ENCODE measurements around the gene ITGB6. TPM values are rescaled to one million over a fixed set of nuclear protein-coding genes. Genes with fewer than 3 reads are reported as not detected.
A peak's percentile ranks its signal among the peaks of the same experiment; 100 is the strongest.

The ITGB6 gene
- total and polyA plus RNA-seq, 2 of the 8 experiments (the other 6 are each of a cell fraction or from before 2014, with no cell fraction given) = not detected

GRCh38 chr2:160139991-160140390, 60.1 kb downstream of the ITGB6 start:
- H2BK120ac ChIP-seq (replicated peaks; ENCODE audit: low read depth, low read length) = no peak overlapping the region
- H3K4me3 ChIP-seq (ENCODE audit: extremely low read depth in 1 of 4, insufficient read depth in 2 of 4, low read depth in 3 of 4, low read length in 4 of 4) = no peak overlapping the region
- H3K4me1 ChIP-seq (replicated peaks in 1 of 4; ENCODE audit: control insufficient read depth in 3 of 4, insufficient read depth in 4 of 4, low read length in 3 of 4) = no peaks in the 10 kb centered on the region
- H3K14ac ChIP-seq (ENCODE audit: insufficient read length) = no peak overlapping the region
- no peak overlapping the region for H2BK12ac ChIP-seq (ENCODE audit: low read depth, low read length)
- H3K56ac ChIP-seq (replicated peaks; ENCODE audit: insufficient read length, low read depth, low read length) = no peak overlapping the region
- no peak overlapping the region for H3K23ac ChIP-seq (ENCODE audit: insufficient read length)
- H3K27ac ChIP-seq (ENCODE audit: low read depth, low read length) = no peak overlapping the region
- H3K4me2 ChIP-seq (ENCODE audit: insufficient read depth in 1 of 2, low read depth in 2 of 2, low read length in 2 of 2) = no peak overlapping the region
- H3K9ac ChIP-seq (replicated peaks in 1 of 4; ENCODE audit: extremely low read depth in 1 of 4, low read depth in 3 of 4, low read length in 3 of 4) = no peak overlapping the region
- no peaks in the 10 kb centered on the region for H3K27me3 ChIP-seq (replicated peaks in 1 of 4; ENCODE audit: control insufficient read depth in 3 of 4, extremely low read depth in 1 of 4, insufficient read depth in 3 of 4, low read length in 3 of 4)
- H2AK5ac ChIP-seq (ENCODE audit: low read depth, low read length) = no peak overlapping the region
- H3K79me1 ChIP-seq (ENCODE audit: low read depth, low read length) = no peaks in the 10 kb centered on the region
- H2AFZ ChIP-seq (ENCODE audit: low read length) = peak overlapping the region; percentile 81; the same call in 1 of the 2 replicates
- WGBS, 2 experiments (ENCODE audit: extremely low coverage in 1 of 2, insufficient coverage in 1 of 2, insufficient read length in 1 of 2, insufficient replicate concordance in 2 of 2, low coverage in 1 of 2, low lambda C conversion rate in 2 of 2, missing lambda C conversion rate in 1 of 2) = 96% methylated on average over 1 of the region's 1 CpG; no CpG with 5 or more reads in 1 of the 2 experiments
- H4K5ac ChIP-seq (ENCODE audit: insufficient read length, low read depth, low read length) = no peak overlapping the region
- no peaks in the 10 kb centered on the region for H4K20me1 ChIP-seq (replicated peaks in 1 of 2; ENCODE audit: control insufficient read depth in 1 of 2, insufficient read depth in 2 of 2, low read length in 2 of 2)
- no peaks in the 10 kb centered on the region for H3K23me2 ChIP-seq (ENCODE audit: low read depth, low read length)
- POLR2A ChIA-PET (ENCODE audit: partially characterized antibody) = no interaction called here
- FAIRE-seq = no peak
- H3K4ac ChIP-seq (replicated peaks; ENCODE audit: insufficient read length, low read depth, low read length) = no peak overlapping the region
- no peak overlapping the region for H4K91ac ChIP-seq (replicated peaks; ENCODE audit: insufficient read length, low read length)
- no peak overlapping the region for H2BK20ac ChIP-seq (ENCODE audit: low read length)
- H3K9me3 ChIP-seq (ENCODE audit: insufficient read depth in 2 of 2, low read depth in 1 of 2, low read length in 1 of 2) = no peaks in the 10 kb centered on the region
- H3K36me3 ChIP-seq (ENCODE audit: control insufficient read depth in 2 of 4, insufficient read depth in 4 of 4, low read length in 3 of 4) = no peaks in the 10 kb centered on the region
- CTCF ChIA-PET (ENCODE audit: partially characterized antibody) = interaction anchor here (0.8 to 1.8 kb wide), 3 partner anchors 30 to 149 kb away, joined by 3 to 4 read pairs (median 4); no protein-coding TSS in a partner anchor
- no peak overlapping the region for H4K8ac ChIP-seq (ENCODE audit: extremely low read depth, insufficient read depth, low read length)
- no peak overlapping the region for H3K18ac ChIP-seq (ENCODE audit: extremely low read depth, low read length)
- no peaks in the 10 kb centered on the region for H3K79me2 ChIP-seq (ENCODE audit: control insufficient read depth in 1 of 2, insufficient read depth in 2 of 2, low read length in 2 of 2)
- H2BK5ac ChIP-seq (ENCODE audit: low read depth, low read length) = no peak overlapping the region
- no peak for DNase-seq (ENCODE audit: low read depth in 1 of 2, low spot score in 2 of 2)
- H2BK15ac ChIP-seq (ENCODE audit: low read length) = no peak overlapping the region
- TF ChIP-seq EGR1 (IDR thresholded peaks at IDR 0.05; ENCODE audit: borderline replicate concordance, low read depth, low read length) = no peak
- no peak for TF ChIP-seq SRF (IDR thresholded peaks at IDR 0.05; ENCODE audit: low read depth, low read length)
- no peak for TF ChIP-seq SP1 (IDR thresholded peaks at IDR 0.05; ENCODE audit: low read depth, low read length)
- no peak for TF ChIP-seq POU5F1 (IDR thresholded peaks at IDR 0.05; ENCODE audit: low read depth, low read length)
- no peak for TF ChIP-seq SIN3A (conservative IDR thresholded peaks at IDR 0.05 in 1 of 2, IDR thresholded peaks at IDR 0.05 in 1 of 2; ENCODE audit: low read depth in 1 of 2, low read length in 2 of 2)
- no peak for TF ChIP-seq HDAC2 (IDR thresholded peaks at IDR 0.05; ENCODE audit: borderline replicate concordance in 1 of 2, low read depth in 2 of 2, low read length in 2 of 2)
- TF ChIP-seq BRCA1 (IDR thresholded peaks at IDR 0.05; ENCODE audit: low read depth, low read length) = no peak
- TF ChIP-seq POLR2AphosphoS5 (IDR thresholded peaks at IDR 0.05; ENCODE audit: low read depth, low read length) = no peak
- no peak for TF ChIP-seq SP2 (IDR thresholded peaks at IDR 0.05; ENCODE audit: low read length)
- no peak for TF ChIP-seq NRF1 (IDR thresholded peaks at IDR 0.05; ENCODE audit: low read depth, low read length)
- TF ChIP-seq YY1 (IDR thresholded peaks at IDR 0.05; ENCODE audit: low read depth, low read length) = no peak
- no peak for TF ChIP-seq JUND (IDR thresholded peaks at IDR 0.05; ENCODE audit: low read length)
- TF ChIP-seq CREB1 (IDR thresholded peaks at IDR 0.05) = no peak
- TF ChIP-seq MAX (IDR thresholded peaks at IDR 0.05) = no peak
- no peak for TF ChIP-seq EP300 (IDR thresholded peaks at IDR 0.05; ENCODE audit: borderline replicate concordance in 1 of 2, low read depth in 2 of 2, low read length in 2 of 2)

Measured in H1 (cell line).